DOHH2 (cell line): ENCODE data around the gene LMOD3.

Source experiments
- H3F3A ChIP-seq: fragments of 200-600 bp; sonication (generic), shearing (Covaris generic); 2 replicates; pipeline ENCODE4 v1.6.0; 2016; ENCODE audit warnings: antibody characterized with exemption, mild to moderate bottlenecking; ENCODE audit not compliant: control insufficient read depth, insufficient read depth
- H3K27ac ChIP-seq: fragments of 200-600 bp; sonication (generic); 2 replicates; pipeline ENCODE4 v1.5.1; 2014; ENCODE audit warnings: low read depth, mild to moderate bottlenecking, low read length, moderate library complexity
- H3K27me3 ChIP-seq: fragments of 200-600 bp; sonication (generic); 2 replicates; pipeline ENCODE4 v1.6.1; 2014; ENCODE audit warnings: mild to moderate bottlenecking, low read length, mixed read lengths; ENCODE audit not compliant: control insufficient read depth
- H3K36me3 ChIP-seq: fragments of 200-600 bp; sonication (generic); 2 replicates; pipeline ENCODE4 v1.6.1; 2014; ENCODE audit warnings: mild to moderate bottlenecking, low read length, moderate library complexity, mixed read lengths; ENCODE audit not compliant: control insufficient read depth
- H3K4me1 ChIP-seq: fragments of 200-600 bp; sonication (generic); 2 replicates; pipeline ENCODE4 v1.6.1; 2014; ENCODE audit warnings: mild to moderate bottlenecking, low read length, mixed read lengths; ENCODE audit not compliant: control insufficient read depth
- H3K4me2 ChIP-seq: fragments of 200-600 bp; sonication (generic); 2 replicates; pipeline ENCODE4 v1.6.0; 2014; ENCODE audit warnings: mild to moderate bottlenecking, low read length, moderate library complexity
- H3K4me3 ChIP-seq: fragments of 200-600 bp; sonication (generic); 2 replicates; pipeline ENCODE4 v1.5.1; 2014; ENCODE audit warnings: mild to moderate bottlenecking, low read length, mixed read lengths
- H3K79me2 ChIP-seq: fragments of 200-600 bp; sonication (generic); 2 replicates; pipeline ENCODE4 v1.6.1; 2014; ENCODE audit warnings: mild to moderate bottlenecking, low read length, mixed read lengths; ENCODE audit not compliant: control insufficient read depth
- H3K9me2 ChIP-seq: fragments of 200-600 bp; sonication (generic); replicated peaks from 2 replicates; pipeline ENCODE4 v1.6.1; 2014; ENCODE audit warnings: mild to moderate bottlenecking, low read length, mixed read lengths; ENCODE audit not compliant: control insufficient read depth
- H3K9me3 ChIP-seq: fragments of 200-600 bp; sonication (generic); 2 replicates; pipeline ENCODE4 v1.6.1; 2014; ENCODE audit warnings: antibody characterized with exemption, low read length, mixed read lengths; ENCODE audit not compliant: control insufficient read depth, insufficient read depth
- H4K20me1 ChIP-seq: fragments of 200-600 bp; sonication (generic); 2 replicates; pipeline ENCODE4 v1.6.0; 2014; ENCODE audit warnings: low read depth, mild to moderate bottlenecking, antibody characterized with exemption, low read length, moderate library complexity; ENCODE audit not compliant: control insufficient read depth, insufficient read depth
- EZH2phosphoT487 ChIP-seq: fragments of 200-600 bp; sonication (generic); IDR thresholded peaks from 2 replicates; pipeline ENCODE4 v1.6.1; 2017; ENCODE audit warnings: borderline replicate concordance, mild to moderate bottlenecking, antibody characterized with exemption, low read length, moderate library complexity, mixed read lengths
- TF ChIP-seq, protein P1 (sequence below): fragments of 200-600 bp; sonication (generic); IDR thresholded peaks from one replicate; pipeline ENCODE4 v1.5.1; 2014; ENCODE audit warnings: antibody characterized with exemption, mild to moderate bottlenecking, low read depth, low read length; ENCODE audit not compliant: poor library complexity, severe bottlenecking

The LMOD3 gene

DNA sequence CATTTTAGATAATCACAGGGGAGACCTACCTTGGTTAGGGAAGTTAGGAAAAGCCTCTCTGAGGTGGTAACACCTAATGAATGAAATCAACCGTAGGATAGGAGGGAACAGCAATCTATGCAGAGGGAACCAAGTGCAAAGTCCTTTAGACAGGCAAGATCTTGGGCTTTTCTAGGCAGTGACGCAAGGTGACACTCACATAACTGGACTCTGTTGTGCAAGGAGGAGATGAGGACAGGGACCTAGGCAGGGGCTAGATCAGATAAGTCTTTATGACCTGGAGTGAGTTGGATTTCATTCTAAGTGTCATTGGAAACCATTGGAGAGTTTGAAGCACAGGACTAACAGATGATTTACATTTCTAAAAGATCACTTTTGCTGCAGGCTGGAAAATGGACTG is 4.6 kb upstream of the LMOD3 start:
- Histone ChIP-seq H3K36me3 (no peaks in the 10 kb centered on the region), H3K9me3 (no peaks in the 10 kb centered on the region), H3K27ac (no peak overlapping the region), H3K27me3 (peaks cover 23% of the 10 kb centered on the region; the same call in 1 of the 2 replicates), H3K79me2 (no peaks in the 10 kb centered on the region), H3K9me2 (no peaks in the 10 kb centered on the region), H3F3A (no peaks in the 10 kb centered on the region), H4K20me1 (no peaks in the 10 kb centered on the region), H3K4me2 (no peak overlapping the region), H3K4me3 (no peak overlapping the region), H3K4me1 (no peaks in the 10 kb centered on the region)
- TF ChIP-seq EZH2phosphoT487, result no peak
- TF ChIP-seq, protein P1, sequence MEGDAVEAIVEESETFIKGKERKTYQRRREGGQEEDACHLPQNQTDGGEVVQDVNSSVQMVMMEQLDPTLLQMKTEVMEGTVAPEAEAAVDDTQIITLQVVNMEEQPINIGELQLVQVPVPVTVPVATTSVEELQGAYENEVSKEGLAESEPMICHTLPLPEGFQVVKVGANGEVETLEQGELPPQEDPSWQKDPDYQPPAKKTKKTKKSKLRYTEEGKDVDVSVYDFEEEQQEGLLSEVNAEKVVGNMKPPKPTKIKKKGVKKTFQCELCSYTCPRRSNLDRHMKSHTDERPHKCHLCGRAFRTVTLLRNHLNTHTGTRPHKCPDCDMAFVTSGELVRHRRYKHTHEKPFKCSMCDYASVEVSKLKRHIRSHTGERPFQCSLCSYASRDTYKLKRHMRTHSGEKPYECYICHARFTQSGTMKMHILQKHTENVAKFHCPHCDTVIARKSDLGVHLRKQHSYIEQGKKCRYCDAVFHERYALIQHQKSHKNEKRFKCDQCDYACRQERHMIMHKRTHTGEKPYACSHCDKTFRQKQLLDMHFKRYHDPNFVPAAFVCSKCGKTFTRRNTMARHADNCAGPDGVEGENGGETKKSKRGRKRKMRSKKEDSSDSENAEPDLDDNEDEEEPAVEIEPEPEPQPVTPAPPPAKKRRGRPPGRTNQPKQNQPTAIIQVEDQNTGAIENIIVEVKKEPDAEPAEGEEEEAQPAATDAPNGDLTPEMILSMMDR, result no peak

- Histone ChIP-seq H3F3A (no peaks in the 10 kb centered on the region), H3K27me3 (peaks cover 27% of the 10 kb centered on the region), H3K9me3 (no peaks in the 10 kb centered on the region), H3K36me3 (no peaks in the 10 kb centered on the region), H3K79me2 (no peaks in the 10 kb centered on the region), H3K27ac (no peak overlapping the region), H3K4me3 (no peak overlapping the region), H3K4me2 (no peak overlapping the region), H3K9me2 (no peaks in the 10 kb centered on the region), H4K20me1 (no peaks in the 10 kb centered on the region), H3K4me1 (no peaks in the 10 kb centered on the region)
- TF ChIP-seq, protein P1, result no peak
- TF ChIP-seq EZH2phosphoT487, result no peak
Measured at GRCh38 chr3:69126216-69126615, 3.8 kb upstream of the LMOD3 start.

- H3K36me3 ChIP-seq, result no peaks in the 10 kb centered on the region
- no peaks in the 10 kb centered on the region for H4K20me1 ChIP-seq
- H3K27me3 ChIP-seq, result peaks cover 18% of the 10 kb centered on the region
- no peak overlapping the region for H3K27ac ChIP-seq
- no peaks in the 10 kb centered on the region for H3F3A ChIP-seq
- no peaks in the 10 kb centered on the region for H3K4me1 ChIP-seq
- no peaks in the 10 kb centered on the region for H3K9me2 ChIP-seq
- H3K9me3 ChIP-seq, result no peaks in the 10 kb centered on the region
- no peaks in the 10 kb centered on the region for H3K79me2 ChIP-seq
- no peak for TF ChIP-seq EZH2phosphoT487
- TF ChIP-seq, protein P1, result no peak
- no peak overlapping the region for H3K4me2 ChIP-seq
- H3K4me3 ChIP-seq, result no peak overlapping the region
Measured at GRCh38 chr3:69121950-69122349, 445 bp downstream of the LMOD3 start.
